Smooth muscle cell (in vitro differentiated cells): ENCODE results near the gene LRIT3. TPM values are rescaled to one million over a fixed set of nuclear protein-coding genes. Genes with fewer than 3 reads are reported as not detected.
A peak's percentile ranks its signal among the peaks of the same experiment; 100 is the strongest.

Experiments used
- DNase-seq: peaks from one replicate; lab custom pipeline; 2025; ENCODE audit not compliant: unreplicated experiment; lab: John Stamatoyannopoulos, UW
- H2AFZ ChIP-seq: fragments of 200-600 bp; sonication (generic); 2 replicates; pipeline ENCODE4 v1.6.0; 2016; ENCODE audit warnings: antibody characterized with exemption, low read depth, mild to moderate bottlenecking
- H3F3A ChIP-seq: fragments of 200-600 bp; sonication (generic); 2 replicates; pipeline ENCODE4 v1.6.0; 2017; ENCODE audit warnings: antibody characterized with exemption, low read depth
- H3K27ac ChIP-seq: fragments of 200-600 bp; sonication (generic); 2 replicates; pipeline ENCODE4 v1.5.1; 2016; ENCODE audit warnings: low read depth, mild to moderate bottlenecking
- H3K27me3 ChIP-seq: fragments of 200-600 bp; sonication (generic); 2 replicates; pipeline ENCODE4 v1.6.1; 2016; ENCODE audit warnings: low read depth, mild to moderate bottlenecking
- H3K36me3 ChIP-seq: fragments of 200-600 bp; sonication (generic); 2 replicates; pipeline ENCODE4 v1.5.1; 2016; ENCODE audit warnings: low read depth
- H3K4me1 ChIP-seq: fragments of 200-600 bp; sonication (generic); 2 replicates; pipeline ENCODE4 v1.5.1; 2016; ENCODE audit warnings: low read depth
- H3K4me2 ChIP-seq: fragments of 200-600 bp; sonication (generic); 2 replicates; pipeline ENCODE4 v1.6.0; 2016; ENCODE audit warnings: mild to moderate bottlenecking
- H3K4me3 ChIP-seq: fragments of 200-600 bp; sonication (generic); 2 replicates; pipeline ENCODE4 v1.5.1; 2016; ENCODE audit warnings: mild to moderate bottlenecking
- H3K79me2 ChIP-seq: fragments of 200-600 bp; sonication (generic); 2 replicates; pipeline ENCODE4 v1.6.0; 2016; ENCODE audit warnings: low read depth, mild to moderate bottlenecking
- H3K9ac ChIP-seq: fragments of 200-600 bp; sonication (generic); 2 replicates; pipeline ENCODE4 v1.6.0; 2016; ENCODE audit warnings: low read depth
- H3K9me3 ChIP-seq: fragments of 200-600 bp; sonication (generic); replicated peaks from 2 replicates; pipeline ENCODE4 v1.5.1; 2016; ENCODE audit warnings: low read depth
- H4K20me1 ChIP-seq: fragments of 200-600 bp; sonication (generic); 2 replicates; pipeline ENCODE4 v1.6.0; 2016; ENCODE audit warnings: low read depth
- WGBS: methylation state at CpG from one replicate; pipeline ENCODE4 v1.1.7; 2016; ENCODE audit warnings: low lambda C conversion rate; 5-methylcytosine and 5-hydroxymethylcytosine counted together
- polyA plus RNA-seq: library from polyadenylated mRNA; unstranded; fragments of >200 nt; fragmentation: Nextera tagmentation; extraction: Ambion mirVana; gene quantifications from 2 replicates; pipeline ENCODE4 v1.2.1, GENCODE V29; 2016
- total RNA-seq: library from RNA; depleted of rRNA; stranded (reverse); fragments of >200 nt; gene quantifications from 2 replicates; pipeline ENCODE4 v1.2.3, GENCODE V29; 2014
- TF ChIP-seq, protein P1 (sequence below): fragments of 200-600 bp; sonication (generic); IDR thresholded peaks from 2 replicates; pipeline ENCODE4 v1.5.1; 2017; ENCODE audit warnings: borderline replicate concordance, mild to moderate bottlenecking, antibody characterized with exemption; ENCODE audit not compliant: insufficient read depth, poor library complexity, severe bottlenecking

LRIT3 gene
- total and polyA plus RNA-seq, 2 experiments from 2014 or later = 0.04 TPM; not detected in 1

DNA sequence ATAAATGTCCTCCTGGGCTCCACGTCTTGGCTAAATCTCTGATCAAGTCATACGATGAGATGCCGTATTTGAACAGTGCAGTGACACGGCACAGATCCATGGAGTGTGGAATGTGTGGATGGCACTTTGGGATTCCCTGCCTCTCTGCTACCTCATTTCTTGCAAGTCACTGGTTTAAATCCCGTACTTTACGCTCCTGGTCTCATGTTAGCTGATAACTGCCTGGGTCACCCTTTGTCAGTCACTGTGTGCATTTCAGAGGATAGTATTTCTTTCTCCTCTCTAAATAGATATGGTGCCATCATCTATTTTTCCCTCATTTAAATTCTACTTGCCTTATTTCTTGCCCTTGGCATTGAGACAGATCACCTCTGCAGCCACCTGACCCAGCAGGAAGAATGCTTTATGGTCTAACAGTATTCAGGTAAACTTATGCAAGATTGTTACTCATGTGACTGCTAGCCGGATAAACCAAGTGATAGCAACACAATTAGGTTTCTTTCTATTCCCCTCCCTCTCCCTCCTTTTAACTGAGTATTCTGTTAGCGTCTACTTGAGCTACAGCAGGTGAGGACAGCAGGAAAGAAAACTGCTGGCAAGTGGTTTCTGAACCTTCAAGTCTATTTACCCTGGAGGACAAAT, 67.6 kb downstream of the LRIT3 start:
- no peaks in the 10 kb centered on the region for H4K20me1 ChIP-seq
- H3K4me3 ChIP-seq = no peak overlapping the region
- H3F3A ChIP-seq = no peaks in the 10 kb centered on the region
- 71% methylated on average over 8 of the region's 8 CpGs for WGBS
- H3K4me2 ChIP-seq = no peak overlapping the region
- H3K9me3 ChIP-seq = no peaks in the 10 kb centered on the region
- no peaks in the 10 kb centered on the region for H3K36me3 ChIP-seq
- no peak overlapping the region for H3K9ac ChIP-seq
- H3K79me2 ChIP-seq = no peaks in the 10 kb centered on the region
- H3K27ac ChIP-seq = no peak overlapping the region
- H2AFZ ChIP-seq = no peak overlapping the region
- H3K4me1 ChIP-seq = peaks cover 21% of the 10 kb centered on the region
- TF ChIP-seq, protein P1, sequence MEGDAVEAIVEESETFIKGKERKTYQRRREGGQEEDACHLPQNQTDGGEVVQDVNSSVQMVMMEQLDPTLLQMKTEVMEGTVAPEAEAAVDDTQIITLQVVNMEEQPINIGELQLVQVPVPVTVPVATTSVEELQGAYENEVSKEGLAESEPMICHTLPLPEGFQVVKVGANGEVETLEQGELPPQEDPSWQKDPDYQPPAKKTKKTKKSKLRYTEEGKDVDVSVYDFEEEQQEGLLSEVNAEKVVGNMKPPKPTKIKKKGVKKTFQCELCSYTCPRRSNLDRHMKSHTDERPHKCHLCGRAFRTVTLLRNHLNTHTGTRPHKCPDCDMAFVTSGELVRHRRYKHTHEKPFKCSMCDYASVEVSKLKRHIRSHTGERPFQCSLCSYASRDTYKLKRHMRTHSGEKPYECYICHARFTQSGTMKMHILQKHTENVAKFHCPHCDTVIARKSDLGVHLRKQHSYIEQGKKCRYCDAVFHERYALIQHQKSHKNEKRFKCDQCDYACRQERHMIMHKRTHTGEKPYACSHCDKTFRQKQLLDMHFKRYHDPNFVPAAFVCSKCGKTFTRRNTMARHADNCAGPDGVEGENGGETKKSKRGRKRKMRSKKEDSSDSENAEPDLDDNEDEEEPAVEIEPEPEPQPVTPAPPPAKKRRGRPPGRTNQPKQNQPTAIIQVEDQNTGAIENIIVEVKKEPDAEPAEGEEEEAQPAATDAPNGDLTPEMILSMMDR = no peak
- no peaks in the 10 kb centered on the region for H3K27me3 ChIP-seq
- no peak for DNase-seq

DNA sequence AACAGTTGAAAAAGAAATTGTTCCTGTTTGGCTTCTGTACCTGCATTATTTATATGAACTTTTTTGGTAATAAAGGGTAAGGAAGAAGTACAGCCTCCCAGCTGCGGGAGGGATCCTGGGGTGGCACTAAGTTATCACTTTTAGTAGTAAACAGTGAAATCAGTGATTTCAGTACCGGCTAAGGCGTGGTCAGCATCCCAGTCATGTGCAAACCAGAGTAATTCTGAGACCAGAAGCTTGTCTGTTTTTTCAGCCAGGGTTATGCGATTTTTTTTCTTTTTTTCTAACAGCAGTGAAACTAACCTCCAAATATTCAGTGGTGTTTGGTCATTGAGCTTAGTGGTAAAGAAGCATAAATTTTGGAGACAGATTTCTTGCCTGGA, 68.1 kb downstream of the LRIT3 start:
- TF ChIP-seq, protein P1 = no peak
- H2AFZ ChIP-seq = no peak overlapping the region
- 66% methylated on average over 4 of the region's 4 CpGs for WGBS
- no peak for DNase-seq
- H3K79me2 ChIP-seq = no peaks in the 10 kb centered on the region
- no peaks in the 10 kb centered on the region for H3F3A ChIP-seq
- no peak overlapping the region for H3K27ac ChIP-seq
- no peak overlapping the region for H3K4me3 ChIP-seq
- no peaks in the 10 kb centered on the region for H3K9me3 ChIP-seq
- H3K36me3 ChIP-seq = no peaks in the 10 kb centered on the region
- H3K4me1 ChIP-seq = peaks cover 23% of the 10 kb centered on the region
- H3K9ac ChIP-seq = no peak overlapping the region
- no peaks in the 10 kb centered on the region for H3K27me3 ChIP-seq
- no peaks in the 10 kb centered on the region for H4K20me1 ChIP-seq
- H3K4me2 ChIP-seq = no peak overlapping the region

DNA sequence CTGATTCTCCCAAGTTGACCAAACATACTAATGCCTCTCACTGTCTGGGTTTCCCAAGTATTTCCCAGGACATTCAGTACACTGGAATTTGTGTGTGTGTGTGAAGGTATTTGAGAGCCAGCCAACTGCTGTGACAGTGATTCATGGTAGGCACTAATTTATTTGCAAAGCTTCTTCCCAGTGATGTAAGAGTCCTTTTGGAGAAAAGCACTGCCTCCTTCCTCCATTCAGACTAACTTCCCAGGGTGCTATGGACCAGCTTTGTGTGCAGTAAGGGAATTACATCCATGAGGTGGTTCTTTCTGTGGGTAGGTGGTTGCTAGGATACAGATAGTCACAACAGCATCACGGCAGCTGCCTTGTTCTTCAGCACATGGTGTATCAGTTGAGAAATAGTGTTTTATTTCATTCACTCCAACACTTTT, 73.5 kb downstream of the LRIT3 start:
- H3K27ac ChIP-seq = peak overlapping the region; percentile 76
- H3K4me1 ChIP-seq = peaks cover 9% of the 10 kb centered on the region
- WGBS = 21% methylated on average over 1 of the region's 1 CpG
- no peaks in the 10 kb centered on the region for H3K27me3 ChIP-seq
- no peak for DNase-seq
- H3F3A ChIP-seq = no peaks in the 10 kb centered on the region
- no peaks in the 10 kb centered on the region for H3K79me2 ChIP-seq
- no peaks in the 10 kb centered on the region for H3K9me3 ChIP-seq
- TF ChIP-seq, protein P1 = no peak
- no peak overlapping the region for H2AFZ ChIP-seq
- peak overlapping the region; percentile 59 for H3K9ac ChIP-seq
- no peak overlapping the region for H3K4me3 ChIP-seq
- no peaks in the 10 kb centered on the region for H3K36me3 ChIP-seq
- no peak overlapping the region for H3K4me2 ChIP-seq
- H4K20me1 ChIP-seq = no peaks in the 10 kb centered on the region

Other genes with a start within 250 kb of the LRIT3 start
- 31.2 and 42.7 TPM in 2 replicates for gene CASP6, start 144.7 kb upstream of the LRIT3 start, total RNA-seq
- gene CASP6, start 144.7 kb upstream of the LRIT3 start, polyA plus RNA-seq = 34.8 and 39.5 TPM in 2 replicates
- 17.7 and 36.8 TPM in 2 replicates for gene PLA2G12A, start 118.0 kb upstream of the LRIT3 start, total RNA-seq
- gene PLA2G12A, start 118.0 kb upstream of the LRIT3 start, polyA plus RNA-seq = 56.5 and 57.6 TPM in 2 replicates
- gene CFI, start 46.1 kb upstream of the LRIT3 start, total RNA-seq = 0.63 and 3.0 TPM in 2 replicates
- gene CFI, start 46.1 kb upstream of the LRIT3 start, polyA plus RNA-seq = 1.1 and 1.4 TPM in 2 replicates
- 11.1 and 12.3 TPM in 2 replicates for gene GAR1, start 32.3 kb upstream of the LRIT3 start, total RNA-seq
- 30.3 and 41.4 TPM in 2 replicates for gene GAR1, start 32.3 kb upstream of the LRIT3 start, polyA plus RNA-seq
- gene RRH, start 20.1 kb upstream of the LRIT3 start, total RNA-seq = not detected in 2 replicates
- gene RRH, start 20.1 kb upstream of the LRIT3 start, polyA plus RNA-seq = not detected in 2 replicates
- gene EGF, start 64.8 kb downstream of the LRIT3 start, total RNA-seq = 9.5 and 15.2 TPM in 2 replicates
- 0.72 and 2.0 TPM in 2 replicates for gene EGF, start 64.8 kb downstream of the LRIT3 start, polyA plus RNA-seq